H1 (cell line): ENCODE measurements around the gene TFCP2. TPM values are rescaled to one million over a fixed set of nuclear protein-coding genes. Genes with fewer than 3 reads are reported as not detected.

Experiments
- CTCF ChIA-PET: fragments of 300-600 bp; sonication (Branson Sonifier 250); formaldehyde crosslinking; loops from one replicate; lab custom pipeline; 2021; ENCODE audit not compliant: partially characterized antibody; lab: Charles Lee
- POLR2A ChIA-PET: fragments of 300-600 bp; sonication (Branson Sonifier 250); formaldehyde crosslinking; loops from one replicate; lab custom pipeline; 2021; ENCODE audit warnings: inconsistent platforms; ENCODE audit not compliant: partially characterized antibody; lab: Charles Lee
- DNase-seq, 2 experiments: peaks; one replicate each; pipeline versions ENCODE4 v3.0.0 to v3.0.0-alpha.2; 2010 to 2022; ENCODE audit warnings: low spot score in 2 of 2, low read depth in 1 of 2, mixed read lengths in 1 of 2
- FAIRE-seq: peaks from 2 replicates; lab custom pipeline; 2011; peaks lifted over from hg19 to GRCh38; lab: Jason Lieb, UNC
- H2AFZ ChIP-seq: 2 replicates; pipeline ENCODE4 v1.8.1; 2012; ENCODE audit warnings: low read length, inconsistent platforms
- H2AK5ac ChIP-seq: 2 replicates; pipeline ENCODE4 v1.6.1; 2013; ENCODE audit warnings: low read depth, low read length
- H2BK120ac ChIP-seq: replicated peaks from 2 replicates; pipeline ENCODE3; 2013; ENCODE audit warnings: low read depth, low read length, inconsistent platforms
- H2BK12ac ChIP-seq: 2 replicates; pipeline ENCODE4 v1.6.1; 2013; ENCODE audit warnings: low read depth, low read length
- H2BK15ac ChIP-seq: 2 replicates; pipeline ENCODE4 v1.6.1; 2013; ENCODE audit warnings: low read length
- H2BK20ac ChIP-seq: 2 replicates; pipeline ENCODE4 v1.6.1; 2013; ENCODE audit warnings: low read length
- H2BK5ac ChIP-seq: 2 replicates; pipeline ENCODE4 v1.6.1; 2013; ENCODE audit warnings: low read depth, low read length
- H3K14ac ChIP-seq: 2 replicates; pipeline ENCODE4 v1.6.1; 2013; ENCODE audit warnings: inconsistent platforms; ENCODE audit not compliant: insufficient read length
- H3K18ac ChIP-seq: 2 replicates; pipeline ENCODE4 v1.6.1; 2013; ENCODE audit warnings: low read length; ENCODE audit errors: extremely low read depth
- H3K23ac ChIP-seq: 2 replicates; pipeline ENCODE4 v1.6.1; 2013; ENCODE audit warnings: inconsistent platforms; ENCODE audit not compliant: insufficient read length
- H3K23me2 ChIP-seq: 2 replicates; pipeline ENCODE4 v1.6.1; 2013; ENCODE audit warnings: low read depth, low read length
- H3K27ac ChIP-seq: 2 replicates; pipeline ENCODE4 v1.6.1; 2011; ENCODE audit warnings: low read depth, low read length, inconsistent platforms
- H3K27me3 ChIP-seq, 4 experiments: replicated peaks in 1 of 4; 1 replicate in 1 of 4; 2 replicates in 3 of 4; pipeline versions ENCODE4 v1.6.1 to v1.8.1; 2011 to 2013; ENCODE audit warnings: low read length in 3 of 4, mild to moderate bottlenecking in 3 of 4, inconsistent platforms in 2 of 4, mixed read lengths in 2 of 4, moderate library complexity in 1 of 4; ENCODE audit not compliant: control insufficient read depth in 3 of 4, insufficient read depth in 3 of 4; ENCODE audit errors: extremely low read depth in 1 of 4
- H3K36me3 ChIP-seq, 4 experiments: 2 replicates each; pipeline versions ENCODE4 v1.6.1 to v1.8.1; 2011 to 2013; ENCODE audit warnings: mild to moderate bottlenecking in 4 of 4, low read length in 3 of 4, moderate library complexity in 2 of 4, control low read depth in 1 of 4, inconsistent platforms in 1 of 4; ENCODE audit not compliant: insufficient read depth in 4 of 4, control insufficient read depth in 2 of 4
- H3K4ac ChIP-seq: replicated peaks from 2 replicates; pipeline ENCODE3; 2013; ENCODE audit warnings: low read length, low read depth, mixed read lengths, inconsistent platforms; ENCODE audit not compliant: insufficient read length
- H3K4me1 ChIP-seq, 4 experiments: replicated peaks in 1 of 4; 1 replicate in 1 of 4; 2 replicates in 3 of 4; pipeline versions ENCODE4 v1.6.1 to v1.8.1; 2011 to 2013; ENCODE audit warnings: low read length in 3 of 4, inconsistent platforms in 2 of 4, mixed read lengths in 1 of 4; ENCODE audit not compliant: insufficient read depth in 4 of 4, control insufficient read depth in 3 of 4
- H3K4me2 ChIP-seq, 2 experiments: 2 replicates each; pipeline versions ENCODE4 v1.6.1 to v1.8.1; 2011 to 2013; ENCODE audit warnings: low read depth in 2 of 2, low read length in 2 of 2, control low read depth in 1 of 2, inconsistent platforms in 1 of 2, mild to moderate bottlenecking in 1 of 2; ENCODE audit not compliant: insufficient read depth in 1 of 2
- H3K4me3 ChIP-seq, 4 experiments: fragments of 200-600, 300-600 bp in 1 of 4; sonication (generic), shearing (Covaris generic), sonication (Bioruptor Twin) in 1 of 4; 2 replicates each; pipeline versions ENCODE4 v1.5.1 to v1.8.1; 2011 to 2016; ENCODE audit warnings: low read length in 4 of 4, low read depth in 3 of 4, control low read depth in 2 of 4, inconsistent platforms in 2 of 4, mild to moderate bottlenecking in 2 of 4, mixed read lengths in 1 of 4, moderate library complexity in 1 of 4; ENCODE audit not compliant: insufficient read depth in 2 of 4; ENCODE audit errors: extremely low read depth in 1 of 4
- H3K56ac ChIP-seq: replicated peaks from 2 replicates; pipeline ENCODE3; 2013; ENCODE audit warnings: low read depth, mild to moderate bottlenecking, mixed read lengths, low read length, inconsistent platforms; ENCODE audit not compliant: insufficient read length
- H3K79me1 ChIP-seq: 2 replicates; pipeline ENCODE4 v1.6.1; 2013; ENCODE audit warnings: low read depth, low read length, control low read depth
- H3K79me2 ChIP-seq, 2 experiments: 2 replicates each; pipeline versions ENCODE4 v1.6.1 to v1.8.1; 2012 to 2013; ENCODE audit warnings: low read length in 2 of 2, mild to moderate bottlenecking in 2 of 2, inconsistent platforms in 1 of 2; ENCODE audit not compliant: insufficient read depth in 2 of 2, control insufficient read depth in 1 of 2
- H3K9ac ChIP-seq, 4 experiments: replicated peaks in 1 of 4; 1 replicate in 1 of 4; 2 replicates in 3 of 4; pipeline versions ENCODE4 v1.6.1 to v1.8.1; 2011 to 2013; ENCODE audit warnings: low read depth in 3 of 4, low read length in 3 of 4, control low read depth in 2 of 4, mild to moderate bottlenecking in 2 of 4, moderate library complexity in 2 of 4, inconsistent platforms in 1 of 4; ENCODE audit errors: extremely low read depth in 1 of 4
- H3K9me3 ChIP-seq, 2 experiments: 2 replicates each; pipeline versions ENCODE4 v1.6.1 to v1.8.1; 2012 to 2013; ENCODE audit warnings: mild to moderate bottlenecking in 2 of 2, moderate library complexity in 2 of 2, control low read depth in 1 of 2, inconsistent platforms in 1 of 2, low read depth in 1 of 2, low read length in 1 of 2, mixed read lengths in 1 of 2; ENCODE audit not compliant: insufficient read depth in 2 of 2
- H4K20me1 ChIP-seq, 2 experiments: replicated peaks in 1 of 2; 2 replicates each; pipeline versions ENCODE3 to v1.8.1; 2011 to 2013; ENCODE audit warnings: inconsistent platforms in 2 of 2, low read length in 2 of 2, mild to moderate bottlenecking in 1 of 2; ENCODE audit not compliant: insufficient read depth in 2 of 2, control insufficient read depth in 1 of 2
- H4K5ac ChIP-seq: 2 replicates; pipeline ENCODE4 v1.6.1; 2013; ENCODE audit warnings: low read length, low read depth, mixed read lengths, inconsistent platforms; ENCODE audit not compliant: insufficient read length
- H4K8ac ChIP-seq: 2 replicates; pipeline ENCODE4 v1.8.0; 2013; ENCODE audit warnings: mild to moderate bottlenecking, moderate library complexity, low read length, inconsistent platforms; ENCODE audit not compliant: insufficient read depth; ENCODE audit errors: extremely low read depth
- H4K91ac ChIP-seq: replicated peaks from 2 replicates; pipeline ENCODE3; 2013; ENCODE audit warnings: low read length, mixed read lengths, inconsistent platforms; ENCODE audit not compliant: insufficient read length
- CBX5 ChIP-seq: fragments of 300-800, 300-1000 bp; sonication (generic); IDR thresholded peaks from 2 replicates; pipeline ENCODE4 v1.7.1; 2016; ENCODE audit warnings: antibody characterized with exemption, low read length, low read depth
- CBX8 ChIP-seq: fragments of 300-800, 300-1000 bp; sonication (generic); IDR thresholded peaks from 2 replicates; pipeline ENCODE4 v1.7.1; 2016; ENCODE audit warnings: low read depth, low read length, borderline replicate concordance
- CEBPB ChIP-seq: IDR thresholded peaks from 2 replicates; pipeline ENCODE4 v1.6.1; 2012; ENCODE audit warnings: low read depth, low read length
- EGR1 ChIP-seq: IDR thresholded peaks from 2 replicates; pipeline ENCODE4 v1.6.1; 2011; ENCODE audit warnings: low read depth, low read length, borderline replicate concordance
- EZH2 ChIP-seq: fragments of 200-600 bp; sonication (generic); IDR thresholded peaks from 2 replicates; pipeline ENCODE4 v1.7.1; 2012; ENCODE audit warnings: low read depth, mild to moderate bottlenecking, moderate library complexity, low read length, inconsistent platforms; ENCODE audit not compliant: severe bottlenecking
- POU5F1 ChIP-seq: IDR thresholded peaks from 2 replicates; pipeline ENCODE4 v1.6.1; 2011; ENCODE audit warnings: low read depth, mild to moderate bottlenecking, low read length, moderate library complexity
- RXRA ChIP-seq: IDR thresholded peaks from 2 replicates; pipeline ENCODE4 v1.6.1; 2011; ENCODE audit warnings: low read depth, mild to moderate bottlenecking, low read length, moderate library complexity; ENCODE audit not compliant: insufficient read depth
- SIN3A ChIP-seq, 2 experiments: IDR thresholded peaks in 1 of 2; conservative IDR thresholded peaks in 1 of 2; 2 replicates each; pipeline ENCODE4 v1.6.1; 2011 to 2012; ENCODE audit warnings: low read length in 2 of 2, improper control_type of control experiment in 1 of 2, low read depth in 1 of 2, mild to moderate bottlenecking in 1 of 2
- SIRT6 ChIP-seq: IDR thresholded peaks from one replicate; pipeline ENCODE4 v1.7.1; 2012; ENCODE audit warnings: low read length, inconsistent platforms
- SP1 ChIP-seq: IDR thresholded peaks from 2 replicates; pipeline ENCODE4 v1.6.1; 2011; ENCODE audit warnings: low read depth, low read length
- SP2 ChIP-seq: IDR thresholded peaks from 2 replicates; pipeline ENCODE4 v1.6.1; 2012; ENCODE audit warnings: mild to moderate bottlenecking, low read length, inconsistent platforms
- SUZ12 ChIP-seq: fragments of 200-600 bp; sonication (generic); IDR thresholded peaks from 2 replicates; pipeline ENCODE4 v1.6.1; 2012; ENCODE audit warnings: mild to moderate bottlenecking, inconsistent platforms, low read length, moderate library complexity, mixed read lengths
- TAF1 ChIP-seq: IDR thresholded peaks from 2 replicates; pipeline ENCODE4 v1.6.1; 2011; ENCODE audit warnings: mild to moderate bottlenecking, low read depth, low read length
- polyA plus RNA-seq, 7 experiments: library from polyadenylated mRNA; depleted of rRNA in 3 of 7; stranded (reverse) in 5 of 7; unstranded in 2 of 7; fragments of >200 nt in 5 of 7; fragments of 200-250 nt in 2 of 7; gene quantifications; 1 replicate in 5 of 7; 2 replicates in 1 of 7; 4 replicates in 1 of 7; pipeline versions ENCODE4 v1.2.1 to v1.2.3, GENCODE V29; 2011 to 2013; ENCODE audit warnings: missing spikeins in 2 of 7, mixed read lengths in 2 of 7
- total RNA-seq: library from RNA; stranded (reverse); fragmentation: NEBNext Ultra II Directional; extraction: Animal tissue kit (Norgen Biotek cat#: 25700); gene quantifications from 2 replicates; pipeline ENCODE4 v1.2.1, GENCODE V29; 2021
- TF ChIP-seq, protein P1 (sequence below): IDR thresholded peaks from 2 replicates; pipeline ENCODE4 v1.6.1; 2011; ENCODE audit warnings: low read length, improper control_type of control experiment
- TF ChIP-seq, protein P2 (sequence below): IDR thresholded peaks from 2 replicates; pipeline ENCODE4 v1.6.1; 2012; ENCODE audit warnings: inconsistent platforms

TFCP2 gene
- total and polyA plus RNA-seq, 2 of the 8 experiments (the other 6 are each of a cell fraction or from before 2014, with no cell fraction given) = 19.8 to 49.2 TPM

- Histone ChIP-seq H4K8ac (no peak overlapping the region), H2AK5ac (no peak overlapping the region), H2BK5ac (no peak overlapping the region), H3K4me1 (no peaks in the 10 kb centered on the region), H3K27ac (no peak overlapping the region), H2BK12ac (no peak overlapping the region), H3K56ac (no peak overlapping the region), H3K36me3 (peaks cover 2 to 41% (median 17%) of the 10 kb centered on the region in 4 experiments; a peak in 7 of 8 replicates), H3K79me2 (no peaks in the 10 kb centered on the region), H2AFZ (no peak overlapping the region), H3K23ac (no peak overlapping the region), H2BK20ac (no peak overlapping the region), H3K18ac (no peak overlapping the region), H3K4me3 (no peak overlapping the region), H3K4ac (no peak overlapping the region), H3K27me3 (no peaks in the 10 kb centered on the region), H2BK15ac (no peak overlapping the region), H4K20me1 (no peaks in the 10 kb centered on the region), H3K9ac (no peak overlapping the region), H4K91ac (no peak overlapping the region), H3K79me1 (no peaks in the 10 kb centered on the region), H3K23me2 (no peaks in the 10 kb centered on the region), H3K14ac (no peak overlapping the region), H2BK120ac (no peak overlapping the region), H4K5ac (no peak overlapping the region), H3K9me3 (no peaks in the 10 kb centered on the region), H3K4me2 (no peak overlapping the region)
- POLR2A ChIA-PET = no interaction called here
- DNase-seq = no peak
- FAIRE-seq = no peak
- CTCF ChIA-PET = no interaction called here
- TF ChIP-seq SIRT6 (no peak), SUZ12 (no peak), SP1 (no peak), POU5F1 (no peak), SIN3A (conservative IDR thresholded peaks at IDR 0.05 in 1 of 2, IDR thresholded peaks at IDR 0.05 in 1 of 2; ENCODE audit: low read depth in 1 of 2, low read length in 2 of 2) (no peak), TAF1 (no peak), EGR1 (no peak), CBX8 (no peak), EZH2 (no peak), RXRA (no peak), CBX5 (no peak), CEBPB (no peak), SP2 (no peak)
- TF ChIP-seq, protein P1, sequence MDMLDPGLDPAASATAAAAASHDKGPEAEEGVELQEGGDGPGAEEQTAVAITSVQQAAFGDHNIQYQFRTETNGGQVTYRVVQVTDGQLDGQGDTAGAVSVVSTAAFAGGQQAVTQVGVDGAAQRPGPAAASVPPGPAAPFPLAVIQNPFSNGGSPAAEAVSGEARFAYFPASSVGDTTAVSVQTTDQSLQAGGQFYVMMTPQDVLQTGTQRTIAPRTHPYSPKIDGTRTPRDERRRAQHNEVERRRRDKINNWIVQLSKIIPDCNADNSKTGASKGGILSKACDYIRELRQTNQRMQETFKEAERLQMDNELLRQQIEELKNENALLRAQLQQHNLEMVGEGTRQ = no peak
- TF ChIP-seq, protein P2, sequence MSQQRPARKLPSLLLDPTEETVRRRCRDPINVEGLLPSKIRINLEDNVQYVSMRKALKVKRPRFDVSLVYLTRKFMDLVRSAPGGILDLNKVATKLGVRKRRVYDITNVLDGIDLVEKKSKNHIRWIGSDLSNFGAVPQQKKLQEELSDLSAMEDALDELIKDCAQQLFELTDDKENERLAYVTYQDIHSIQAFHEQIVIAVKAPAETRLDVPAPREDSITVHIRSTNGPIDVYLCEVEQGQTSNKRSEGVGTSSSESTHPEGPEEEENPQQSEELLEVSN = no peak
Measured at GRCh38 chr12:51115533-51115932, 57.4 kb downstream of the TFCP2 start.
